ENCODE results near the gene ATP6V1E1. TPM values are rescaled to one million over a fixed set of nuclear protein-coding genes. Genes with fewer than 3 reads are reported as not detected.
"Not testable (repeated sequence)": the region's sequence is repeated elsewhere in the genome, so short reads cannot be mapped to it uniquely, and the experiment has no call there.

The ATP6V1E1 gene
- total RNA-seq, 1 donor from 2014 or later, result 109 TPM

GRCh38 chr22:17641269-17641668 lies 12.7 kb upstream of the ATP6V1E1 start:
- H3K4me3 ChIP-seq (ENCODE audit: low read depth, low read length), result no peak overlapping the region
- DNase-seq (ENCODE audit: low read depth), result no peak
- no peak for TF ChIP-seq CTCF (conservative IDR thresholded peaks at IDR 0.05; ENCODE audit: low read depth, low read length)

- peak overlapping the region; percentile 87 for H3K4me3 ChIP-seq (ENCODE audit: low read depth, low read length)
- DNase-seq (ENCODE audit: low read depth), result no peak
- TF ChIP-seq CTCF (conservative IDR thresholded peaks at IDR 0.05; ENCODE audit: low read depth, low read length), result no peak
Observed at GRCh38 chr22:17639247-17639741, 10.7 kb upstream of the ATP6V1E1 start.

- peak within 1 kb of the TSS; percentile 87 for H3K4me3 ChIP-seq (ENCODE audit: low read depth, low read length)
- no peak for TF ChIP-seq CTCF (conservative IDR thresholded peaks at IDR 0.05; ENCODE audit: low read depth, low read length)
- peak; percentile 57 for DNase-seq (ENCODE audit: low read depth)
Observed at GRCh38 chr22:17638432-17639246, 10.1 kb upstream of the ATP6V1E1 start, which contains the start of gene BCL2L13. Gene BCL2L13, plus strand, starts transcription at chr22:17638757. Its CDS starts 16,955 bp downstream, at chr22:17655712.

- DNase-seq (ENCODE audit: low read depth), result peak; percentile 54
- TF ChIP-seq CTCF (conservative IDR thresholded peaks at IDR 0.05; ENCODE audit: low read depth, low read length), result no peak
- peak overlapping the region; percentile 87 for H3K4me3 ChIP-seq (ENCODE audit: low read depth, low read length)
Observed at GRCh38 chr22:17638182-17638431, 9.6 kb upstream of the ATP6V1E1 start.

- no peak for DNase-seq (ENCODE audit: low read depth)
- TF ChIP-seq CTCF (conservative IDR thresholded peaks at IDR 0.05; ENCODE audit: low read depth, low read length), result no peak
- H3K4me3 ChIP-seq (ENCODE audit: low read depth, low read length), result peak overlapping the region; percentile 87
Observed at GRCh38 chr22:17637490-17638181, 9.1 kb upstream of the ATP6V1E1 start.

- not testable (repeated sequence) for H3K4me3 ChIP-seq (ENCODE audit: low read depth, low read length); DNase-seq (ENCODE audit: low read depth)
Observed at GRCh38 chr22:17636850-17637249, 8.3 kb upstream of the ATP6V1E1 start.

GRCh38 chr22:17634696-17635095 lies 6.1 kb upstream of the ATP6V1E1 start:
- DNase-seq (ENCODE audit: low read depth), result no peak
- no peak overlapping the region for H3K4me3 ChIP-seq (ENCODE audit: low read depth, low read length)

More at GRCh38 chr22:17634696-17635095, 6.1 kb upstream of the ATP6V1E1 start:
- no peak for TF ChIP-seq CTCF (conservative IDR thresholded peaks at IDR 0.05; ENCODE audit: low read depth, low read length)
